ENCODE measurements around the gene CCDC71L.

The CCDC71L gene

DNA sequence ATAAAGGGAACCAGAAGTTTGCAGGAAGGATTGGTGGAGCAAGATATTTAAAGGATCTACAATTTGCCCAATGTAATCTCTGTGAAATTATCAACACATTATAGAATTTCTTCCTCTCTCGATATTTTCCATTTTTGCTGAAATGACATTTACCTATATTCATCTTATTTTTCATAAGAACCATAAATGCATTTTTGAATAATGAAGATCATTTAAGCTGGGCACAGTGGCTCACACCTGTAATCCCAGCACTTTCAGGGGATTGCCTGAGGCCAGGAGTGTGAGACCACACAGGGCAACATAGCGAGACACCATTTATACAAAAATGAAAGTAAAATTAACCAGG lies 37.7 kb downstream of the CCDC71L start:
- no peak for DNase-seq

DNA sequence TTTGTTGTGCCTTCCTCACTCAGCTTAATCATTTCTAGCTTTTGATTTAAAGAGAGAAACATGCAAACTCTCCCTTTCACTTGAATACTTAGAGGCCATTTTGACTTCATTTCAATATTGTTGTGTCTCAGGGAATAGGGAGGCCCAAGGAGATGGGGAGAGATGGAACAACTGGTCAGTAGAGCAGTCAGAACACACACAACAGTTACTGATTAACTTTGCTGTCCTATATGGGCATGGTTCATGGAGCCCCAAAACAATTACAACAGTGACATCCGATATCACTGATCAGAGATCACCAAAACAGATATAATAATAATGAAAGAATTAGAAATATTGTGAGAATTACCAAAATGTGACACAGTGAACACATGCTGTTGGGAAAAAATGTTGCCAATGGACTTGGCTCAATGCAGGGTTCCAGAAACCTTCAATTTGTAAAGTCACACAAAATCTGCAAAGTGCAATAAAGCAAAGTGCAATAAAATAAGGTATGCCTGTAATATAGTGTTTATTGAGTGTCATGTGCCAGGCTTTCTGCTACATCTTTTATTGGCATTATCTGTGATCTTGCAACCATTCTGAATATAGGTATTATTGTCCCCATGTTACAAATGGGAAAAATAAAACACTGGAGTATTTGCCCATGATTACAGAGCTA lies 38.2 kb downstream of the CCDC71L start:
- no peak for DNase-seq

DNA sequence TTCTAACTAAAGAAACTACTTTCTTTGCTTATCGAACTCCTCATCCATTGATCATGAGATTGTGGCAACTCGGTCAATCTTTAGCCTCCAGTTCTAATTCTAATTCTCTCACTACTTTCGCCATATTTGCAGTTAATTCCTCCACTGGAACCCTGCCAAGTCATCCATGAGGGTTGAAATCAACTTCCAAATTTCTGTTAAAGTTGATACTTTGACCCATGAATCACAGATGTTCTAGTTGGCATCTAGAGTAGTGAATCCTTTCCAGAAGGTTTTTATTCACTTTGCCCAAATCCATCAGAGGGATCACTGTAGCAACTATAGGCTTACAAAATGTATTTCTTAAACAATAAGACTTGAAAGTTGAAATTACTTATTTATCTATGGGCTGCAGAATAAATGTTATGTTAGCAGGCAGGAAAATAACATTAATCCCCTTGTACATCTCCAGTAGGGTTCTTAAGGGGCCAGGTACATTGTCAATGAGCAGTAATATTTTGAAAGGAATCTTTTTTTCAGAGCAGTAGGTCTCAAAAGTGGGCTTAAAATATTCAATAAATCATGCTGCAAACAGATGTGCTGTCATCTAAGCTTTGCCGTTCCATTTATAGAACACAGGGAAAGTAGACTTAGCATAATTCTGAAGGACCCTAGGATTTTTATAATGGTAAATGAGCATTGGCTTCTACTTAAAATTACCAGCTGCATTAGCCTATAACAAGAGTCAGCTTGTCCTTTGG lies 39.4 kb downstream of the CCDC71L start:
- no peak for DNase-seq

DNA sequence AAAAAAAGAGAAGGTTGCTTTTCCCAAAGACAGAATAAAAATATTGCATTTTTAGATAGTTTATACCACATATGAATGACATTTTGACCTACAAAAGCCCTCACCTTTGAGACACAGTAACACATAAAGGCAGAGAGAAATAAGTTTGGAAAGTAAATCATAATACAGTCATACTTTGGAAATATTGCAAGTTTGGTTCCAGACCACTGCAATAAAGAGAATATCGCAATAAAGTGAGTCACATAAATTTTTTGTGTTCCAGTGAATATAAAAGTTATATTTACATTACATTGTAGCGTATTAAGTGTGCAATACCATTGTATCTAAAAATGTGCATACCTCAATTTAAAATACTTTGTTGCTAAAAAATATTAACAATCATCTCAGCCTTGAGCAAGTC lies 40.3 kb downstream of the CCDC71L start:
- DNase-seq = no peak

DNA sequence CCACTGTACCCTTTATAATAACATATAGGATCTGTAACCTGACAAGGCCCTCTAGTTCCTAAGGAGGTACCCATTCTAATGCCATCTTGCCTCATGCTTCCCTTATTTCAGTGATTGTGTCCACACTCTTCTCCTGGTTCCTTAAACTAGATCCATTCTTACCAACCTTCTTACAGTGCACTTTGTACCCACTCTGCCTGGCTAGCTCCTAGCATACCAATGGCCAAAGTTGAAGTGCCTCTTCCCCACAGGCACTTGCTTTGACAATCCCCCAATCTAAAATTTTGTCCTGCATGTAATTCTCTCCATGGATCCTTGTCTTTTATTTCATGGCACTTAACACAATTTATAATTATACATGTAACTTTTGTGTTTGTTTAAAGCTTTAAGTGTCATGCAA lies 40.9 kb downstream of the CCDC71L start:
- DNase-seq = no peak

DNA sequence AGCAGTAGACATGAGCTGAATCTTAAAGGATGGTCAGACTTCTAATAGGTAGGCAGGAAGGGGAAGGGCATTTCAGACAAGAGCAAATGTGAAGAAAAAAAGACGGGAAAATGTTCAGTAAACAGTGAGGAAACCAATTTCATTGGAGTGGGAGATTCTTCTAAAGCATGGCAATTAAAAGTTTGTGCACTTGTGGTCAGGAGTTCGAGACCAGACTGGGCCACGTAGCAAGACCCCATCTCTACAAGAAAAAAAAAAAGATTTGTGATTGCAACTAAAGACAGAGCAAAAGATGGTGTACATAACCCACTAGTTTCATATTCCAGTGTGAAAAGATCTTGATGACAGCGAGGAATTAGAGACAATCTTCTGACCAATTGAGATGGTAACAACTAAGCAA lies 41.7 kb downstream of the CCDC71L start:
- DNase-seq = no peak

DNA sequence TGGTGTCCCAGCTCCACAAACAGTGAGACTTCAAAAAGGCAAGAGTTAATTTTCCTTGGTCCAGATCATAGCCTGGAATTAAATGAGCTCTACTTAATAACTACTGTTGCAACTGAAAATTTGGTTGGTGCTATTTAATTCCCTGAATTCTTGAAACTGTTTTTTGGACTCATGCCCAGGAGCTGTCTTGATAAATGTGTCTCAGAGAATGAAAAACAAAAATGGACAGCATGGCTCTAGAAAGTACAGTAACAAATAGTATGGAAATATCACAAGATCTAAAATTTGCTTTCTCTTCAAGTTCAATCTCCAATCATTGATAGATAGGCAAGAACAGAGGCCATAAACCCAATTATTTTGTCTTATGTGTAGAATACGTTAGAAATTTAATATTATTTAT lies 42.5 kb downstream of the CCDC71L start:
- no peak for DNase-seq

DNA sequence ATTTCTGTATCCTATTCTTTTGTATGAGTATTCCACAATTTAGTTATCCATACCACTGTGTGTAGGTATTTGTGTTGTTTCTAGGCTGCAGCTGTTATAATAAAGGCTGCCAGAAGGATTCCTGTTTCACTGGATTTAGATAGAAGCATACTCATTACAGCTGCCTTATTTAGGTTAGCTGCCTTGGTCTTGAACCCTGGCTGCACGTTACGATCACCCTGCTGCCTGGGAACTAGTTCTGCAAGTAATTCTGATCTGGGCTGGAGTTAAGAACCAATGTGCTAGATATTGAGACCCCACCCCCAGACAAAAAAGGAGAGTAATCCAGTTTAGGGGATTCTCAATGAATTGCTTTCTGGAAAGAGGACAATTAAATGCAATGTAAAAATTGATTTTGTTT lies 43.1 kb downstream of the CCDC71L start:
- no peak for DNase-seq

DNA sequence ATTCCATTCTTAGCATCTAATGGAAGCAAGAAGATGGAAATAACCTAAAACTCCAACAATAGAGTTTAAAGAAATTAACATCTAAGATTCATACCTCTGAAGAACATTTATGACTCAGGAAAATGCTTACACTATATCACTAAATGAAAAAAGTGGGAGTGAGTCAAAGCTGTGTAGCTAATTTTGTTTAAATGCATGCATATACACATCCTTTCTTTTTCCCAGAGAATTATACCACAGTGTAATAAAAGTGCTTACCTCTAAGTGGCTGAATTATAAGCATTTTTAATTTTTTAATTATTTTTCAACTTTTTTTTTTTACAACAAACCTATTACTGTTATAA lies 44.3 kb downstream of the CCDC71L start:
- no peak for DNase-seq

DNA sequence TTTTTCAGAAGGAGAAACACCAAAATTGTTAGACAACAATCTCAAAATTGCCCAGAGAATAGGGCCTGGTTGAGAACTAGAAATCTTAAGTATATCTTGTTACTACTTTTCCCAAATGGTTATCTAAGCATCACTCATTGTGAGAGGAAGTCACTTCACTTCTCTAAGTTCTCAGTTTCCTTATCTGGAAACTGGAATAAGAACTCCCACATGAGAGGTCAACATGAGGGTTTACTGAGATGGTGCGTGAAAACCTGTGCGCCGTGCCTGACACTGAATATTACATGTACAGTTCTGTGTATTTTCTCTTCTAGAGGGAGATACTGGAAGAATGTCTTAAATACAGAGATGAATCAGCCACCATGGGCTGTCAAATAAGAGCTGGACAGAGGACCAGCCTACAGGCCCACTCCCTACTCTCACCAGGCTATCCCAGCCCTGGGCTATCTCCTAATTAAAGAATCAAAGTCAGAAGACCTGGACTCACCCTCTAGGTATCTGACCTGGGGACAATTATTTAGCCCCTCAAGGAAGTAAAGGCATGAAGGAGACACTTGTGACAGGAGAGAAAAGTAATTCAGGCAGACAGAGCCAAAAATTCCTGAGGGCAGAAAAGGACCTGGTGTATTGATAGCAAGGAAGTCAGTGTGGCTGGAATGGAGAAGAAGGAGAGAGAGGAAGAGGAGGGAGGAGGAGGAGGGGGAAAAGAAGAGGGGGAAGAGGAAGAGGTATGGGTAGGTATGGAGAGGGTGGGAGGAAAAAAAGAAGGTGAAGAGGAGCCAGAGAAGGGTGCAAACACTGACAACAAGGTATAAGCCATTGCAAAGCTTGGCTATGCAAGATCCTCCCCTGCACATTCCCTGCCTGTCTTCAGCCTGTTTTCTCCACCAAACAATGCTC lies 44.9 kb downstream of the CCDC71L start:
- DNase-seq = no peak

DNA sequence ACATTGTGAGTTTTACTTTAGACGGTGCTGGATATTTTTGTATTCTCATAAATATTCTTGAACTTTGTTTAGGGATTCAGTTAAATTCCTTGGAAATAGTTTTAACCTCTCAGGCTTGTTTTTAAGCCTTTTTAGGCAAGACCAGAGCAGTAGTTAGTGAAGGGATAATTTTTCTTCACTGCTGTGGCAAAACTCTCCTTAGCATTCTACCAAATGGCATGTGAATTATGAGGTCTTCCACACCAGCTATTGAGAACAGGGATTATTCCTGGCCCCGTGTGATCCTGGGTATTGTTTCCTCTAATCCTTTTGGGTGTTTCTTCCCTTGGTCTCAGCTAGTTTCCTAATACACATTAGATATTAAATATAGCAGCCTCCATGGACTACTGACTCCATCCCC lies 46.2 kb downstream of the CCDC71L start:
- DNase-seq = no peak

DNA sequence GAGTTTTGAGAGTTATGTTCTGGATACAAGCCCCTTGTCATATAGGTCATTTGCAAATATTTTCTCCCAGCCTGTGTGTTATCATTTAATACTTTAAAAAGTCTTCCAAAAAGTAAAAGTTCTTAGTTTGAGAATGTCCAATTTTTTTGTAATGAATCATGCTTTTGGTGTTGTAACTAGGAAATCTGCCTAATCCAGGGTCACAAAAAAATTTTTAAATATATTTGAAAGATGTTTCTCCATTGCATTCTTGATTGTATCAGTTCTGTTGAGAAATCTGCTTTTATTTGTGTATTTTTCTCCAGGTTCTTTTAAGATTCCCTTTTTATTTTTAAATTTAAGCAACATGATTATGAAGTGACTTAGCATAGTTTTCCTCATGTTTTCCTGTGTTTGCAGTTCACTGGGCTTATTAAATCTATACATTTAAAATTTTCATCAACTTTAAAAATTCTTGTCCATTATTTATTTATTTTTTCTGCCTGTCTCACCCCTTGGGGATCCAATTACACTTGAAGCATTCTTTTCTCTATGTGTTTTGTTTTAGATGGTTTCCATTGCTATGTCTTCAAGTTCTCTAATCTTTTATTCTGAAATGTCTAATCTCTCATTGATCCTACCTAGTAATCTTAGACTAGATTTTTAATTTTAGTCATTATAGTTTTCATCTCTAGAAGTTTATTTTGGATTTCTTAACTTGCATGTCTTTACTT lies 47.0 kb downstream of the CCDC71L start:
- no peak for DNase-seq

DNA sequence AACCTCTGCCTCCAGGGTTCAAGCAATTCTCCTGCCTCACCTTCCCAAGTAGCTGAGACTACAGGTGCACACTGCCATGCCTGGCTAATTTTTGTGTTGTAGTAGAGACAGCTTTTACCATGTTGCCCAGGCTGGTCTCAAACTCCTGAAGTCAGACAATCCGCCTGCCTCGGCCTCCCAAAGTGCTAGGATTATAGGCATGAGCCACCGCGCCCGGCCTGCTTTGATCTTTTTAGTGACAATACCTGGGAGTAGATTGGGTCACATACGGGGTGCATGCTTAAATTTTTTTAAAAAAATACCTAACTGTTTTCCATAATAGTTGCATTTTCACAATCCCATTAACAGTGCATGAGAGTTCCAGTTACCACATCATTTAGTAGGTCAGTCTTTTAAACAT lies 47.7 kb downstream of the CCDC71L start:
- DNase-seq = no peak

DNA sequence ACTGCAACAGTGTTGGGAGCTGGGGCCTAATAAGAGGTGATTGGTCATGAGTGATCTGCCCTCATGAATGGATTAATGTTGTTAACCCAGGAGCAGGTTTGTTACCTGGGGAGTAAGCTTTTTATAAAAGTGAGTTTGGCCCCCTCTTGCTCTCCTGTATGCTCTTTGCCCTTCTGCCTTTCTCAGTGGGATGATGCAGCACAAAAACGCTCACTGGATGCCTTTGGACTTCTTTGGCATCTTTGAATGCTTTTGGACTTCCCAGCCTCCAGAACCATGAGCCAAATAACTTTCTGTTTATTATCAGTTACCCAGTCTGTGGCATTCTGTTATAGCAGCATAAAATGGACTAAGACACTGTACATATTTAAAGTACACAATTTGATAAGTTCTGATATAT lies 48.5 kb downstream of the CCDC71L start:
- no peak for DNase-seq

DNA sequence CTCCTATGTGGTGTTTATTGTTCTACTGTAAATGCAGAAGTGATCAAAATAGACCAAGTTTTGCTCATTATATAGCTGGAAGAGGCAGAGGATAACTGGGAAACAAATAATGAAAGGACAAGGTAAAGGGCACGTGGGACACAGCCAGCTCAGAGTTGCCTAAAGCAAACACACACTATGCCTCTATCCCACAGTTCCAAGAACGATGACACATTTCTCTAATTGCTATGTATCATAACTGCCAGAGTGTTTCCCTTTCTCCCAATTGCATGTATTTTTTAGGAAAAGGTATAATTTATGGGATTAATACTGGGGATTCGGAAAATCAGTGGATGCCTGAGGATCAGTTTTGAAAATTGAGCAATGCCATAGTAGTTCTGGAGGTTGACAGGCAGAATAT lies 49.0 kb downstream of the CCDC71L start:
- DNase-seq = no peak

DNA sequence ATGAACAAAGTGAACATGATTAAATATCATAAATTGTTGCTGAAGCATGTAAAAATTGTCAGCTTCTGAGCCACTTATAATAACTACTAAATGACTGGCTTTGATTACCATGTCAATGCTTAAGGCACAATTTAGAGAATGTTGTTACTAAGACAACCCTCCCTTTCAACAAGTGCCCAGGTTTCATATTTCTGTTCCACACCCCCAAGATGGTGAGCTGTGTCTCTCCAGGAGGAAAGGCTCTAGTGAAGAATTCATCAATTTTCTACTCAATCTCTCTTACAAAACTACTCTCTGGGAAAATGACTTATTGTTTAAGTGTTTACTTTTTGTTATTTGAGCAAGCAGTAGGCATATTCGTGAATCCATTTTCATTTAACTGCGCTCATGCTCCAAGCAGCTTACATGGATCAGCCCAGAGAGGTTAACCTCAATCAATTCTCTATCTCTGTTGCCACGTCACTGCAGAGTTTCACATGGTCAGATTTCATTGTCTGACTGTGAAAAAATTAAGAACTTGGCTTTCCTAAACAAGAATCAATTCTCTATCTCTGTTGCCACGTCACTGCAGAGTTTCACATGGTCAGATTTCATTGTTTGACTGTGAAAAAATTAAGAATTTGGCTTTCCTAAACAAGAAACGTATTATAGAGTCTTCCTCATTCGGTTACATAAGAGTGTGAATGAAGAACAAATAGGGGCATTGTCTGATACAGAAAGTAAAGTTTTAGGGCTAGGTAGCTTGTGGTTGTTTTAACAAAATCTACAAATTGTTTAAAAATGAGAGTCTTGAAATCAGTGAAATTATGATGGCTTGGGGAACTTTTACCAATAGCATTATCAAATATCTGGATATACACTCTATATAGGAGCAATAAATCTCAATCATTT lies 49.7 kb downstream of the CCDC71L start:
- no peak for DNase-seq

DNA sequence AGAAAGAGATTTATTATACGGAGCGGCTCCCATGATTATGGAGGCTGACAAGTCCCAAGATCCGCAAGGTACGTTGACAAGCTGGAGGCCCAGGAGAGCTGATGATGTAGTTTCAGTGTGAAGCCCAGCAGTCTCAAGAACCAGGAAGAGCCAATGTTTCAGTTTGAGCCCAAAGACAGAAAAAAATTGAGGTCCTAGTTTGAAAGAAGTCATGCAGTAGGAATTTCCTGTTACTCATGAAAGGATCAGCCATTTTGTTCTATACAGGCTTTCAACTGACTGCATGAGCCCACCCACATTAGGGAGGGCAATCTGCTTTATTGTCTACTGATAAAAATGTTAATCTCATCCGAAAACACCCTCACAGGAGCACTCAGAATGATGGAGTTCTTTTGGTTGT lies 51.5 kb downstream of the CCDC71L start:
- no peak for DNase-seq

DNA sequence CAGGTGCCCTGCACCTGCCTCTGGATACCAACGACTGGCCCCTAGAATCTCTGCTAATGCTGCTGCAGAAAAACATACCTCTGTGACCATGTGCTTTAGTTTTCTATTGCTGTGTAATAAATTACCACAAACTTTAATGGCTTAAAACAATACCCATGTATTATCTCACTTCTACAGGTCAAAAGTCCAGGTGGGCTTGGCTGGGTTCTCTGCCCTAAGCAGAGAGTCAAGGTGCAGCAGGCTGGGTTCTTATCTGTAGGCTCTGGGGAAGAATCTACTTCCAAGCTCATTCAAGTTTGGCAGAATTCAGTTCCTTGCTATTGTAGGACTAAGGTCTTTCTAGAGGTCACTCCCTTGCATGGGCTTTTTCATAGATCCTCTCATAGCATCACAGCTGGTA lies 52.3 kb downstream of the CCDC71L start:
- DNase-seq = no peak
